Central memory CD8-positive, alpha-beta T cell (primary cell): ENCODE measurements around the gene CLSTN2.

Experiments
- ATAC-seq: fragments of 150-1000 bp; cut with Tn5 transposase; replicated peaks from 2 replicates; pipeline ENCODE4 v1.10.0; 2022; ENCODE audit warnings: mild to moderate bottlenecking, moderate FRiP score, moderate number of reproducible peaks; ENCODE audit not compliant: poor library complexity, severe bottlenecking; ENCODE audit errors: extremely low read depth
- DNase-seq, 2 donors: peaks; one replicate each; pipeline ENCODE4 v3.0.0; 2021; ENCODE audit warnings: low spot score in 2 of 2
- H3K27ac Mint-ChIP-seq: one replicate; pipeline ENCODE4 v1.8.0; 2022; ENCODE audit warnings: low read depth, mild to moderate bottlenecking, moderate library complexity, mixed read lengths
- H3K27me3 Mint-ChIP-seq: one replicate; pipeline ENCODE4 v1.8.0; 2022; ENCODE audit warnings: mixed read lengths
- H3K36me3 Mint-ChIP-seq: one replicate; pipeline ENCODE4 v1.8.0; 2022; ENCODE audit warnings: mild to moderate bottlenecking, moderate library complexity, mixed read lengths; ENCODE audit not compliant: insufficient read depth
- H3K4me1 Mint-ChIP-seq: one replicate; pipeline ENCODE4 v1.8.0; 2022; ENCODE audit warnings: mixed read lengths
- H3K4me3 Mint-ChIP-seq: one replicate; pipeline ENCODE4 v1.8.0; 2022; ENCODE audit warnings: mild to moderate bottlenecking, moderate library complexity, mixed read lengths
- H3K9me3 Mint-ChIP-seq: one replicate; pipeline ENCODE4 v1.8.0; 2022; ENCODE audit warnings: mixed read lengths

Gene CLSTN2

DNA sequence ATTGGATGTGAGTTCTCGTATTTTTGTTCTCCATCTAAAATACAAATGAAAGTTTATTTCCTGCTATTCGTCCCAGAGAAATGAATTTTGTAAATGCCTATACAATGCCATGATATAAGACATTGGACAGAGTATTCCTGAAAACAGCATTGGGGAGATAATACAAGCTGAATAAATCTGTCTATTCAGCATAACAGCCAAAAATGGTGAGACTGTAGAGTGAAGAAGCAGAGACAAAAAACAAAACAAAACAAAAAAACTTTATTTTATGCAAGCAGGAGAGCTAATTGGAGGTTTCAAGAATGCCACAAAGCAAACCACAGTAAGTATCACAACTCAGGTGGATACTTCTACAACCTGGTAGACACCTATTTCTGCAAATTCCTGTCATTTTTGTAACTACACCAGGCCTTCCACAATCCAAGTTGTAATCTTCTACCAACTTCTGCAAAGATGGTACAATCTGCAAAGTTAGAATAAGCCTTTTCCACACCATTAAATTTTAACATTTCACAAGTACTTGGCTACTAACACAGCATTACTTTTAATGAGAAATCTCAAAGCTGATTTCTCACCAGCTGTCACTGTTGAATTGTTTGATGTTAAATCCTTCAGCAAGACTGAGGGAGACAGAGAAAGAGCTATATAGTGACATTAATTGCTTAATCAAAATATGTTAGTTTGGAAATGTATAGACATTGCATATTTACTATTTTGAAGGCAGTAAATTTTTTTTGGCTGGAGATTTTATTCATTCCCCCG is 163.1 kb downstream of the CLSTN2 start:
- Mint-ChIP-seq H3K27me3 (no peaks in the 10 kb centered on the region), H3K36me3 (no peaks in the 10 kb centered on the region), H3K27ac (no peak overlapping the region), H3K9me3 (no peaks in the 10 kb centered on the region), H3K4me3 (no peak overlapping the region), H3K4me1 (no peaks in the 10 kb centered on the region)
- ATAC-seq (no peak), DNase-seq (no peak)

DNA sequence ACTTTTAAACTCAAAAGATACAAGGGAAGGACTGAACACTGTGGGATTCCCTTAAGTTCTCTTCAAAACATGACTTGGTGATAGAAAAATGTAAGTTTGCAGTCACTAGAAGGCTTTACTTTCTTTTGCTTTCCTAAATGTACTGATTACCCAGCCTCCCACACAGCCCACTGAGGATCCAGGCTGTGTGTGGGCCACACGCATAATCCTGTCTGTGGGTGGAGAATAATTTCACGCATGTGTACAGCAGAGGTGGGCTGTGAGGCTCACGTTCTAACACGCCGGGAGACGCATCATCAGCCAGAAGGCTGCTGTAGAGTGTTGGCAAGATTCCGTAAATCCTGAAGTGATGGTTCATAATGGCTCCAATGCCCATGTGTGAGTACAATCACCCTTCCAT is 165.5 kb downstream of the CLSTN2 start:
- no peak for ATAC-seq
- no peak for DNase-seq
- H3K4me3 Mint-ChIP-seq: no peak overlapping the region

DNA sequence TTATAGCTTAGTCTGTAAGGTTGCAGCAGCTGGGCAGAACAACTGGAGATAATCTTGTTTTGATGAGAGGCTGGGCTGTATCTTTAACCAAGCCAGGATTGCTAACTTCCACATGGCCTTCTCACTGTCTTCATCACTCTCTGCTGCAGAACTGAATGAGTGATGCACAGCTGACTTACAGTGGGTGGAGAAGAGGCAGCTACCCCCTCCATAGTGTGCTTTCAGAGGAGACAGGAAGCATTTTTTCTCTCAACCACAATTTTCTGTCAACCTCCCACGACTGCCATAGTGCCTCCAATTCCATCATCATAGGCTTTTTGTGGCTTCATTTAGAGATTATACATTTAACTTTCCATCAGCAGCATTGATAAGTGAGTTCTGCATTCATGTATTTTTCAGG is 168.2 kb downstream of the CLSTN2 start:
- ATAC-seq (no peak), DNase-seq (no peak)
- Mint-ChIP-seq H3K4me3 (no peak overlapping the region), H3K4me1 (no peaks in the 10 kb centered on the region), H3K36me3 (no peaks in the 10 kb centered on the region), H3K9me3 (no peaks in the 10 kb centered on the region), H3K27me3 (peaks cover 13% of the 10 kb centered on the region), H3K27ac (no peak overlapping the region)

More for the DNA sequence above, 165.5 kb downstream of the CLSTN2 start:
- H3K27ac Mint-ChIP-seq: no peak overlapping the region
- H3K9me3 Mint-ChIP-seq: no peaks in the 10 kb centered on the region
- no peaks in the 10 kb centered on the region for H3K36me3 Mint-ChIP-seq
- H3K27me3 Mint-ChIP-seq: peaks cover 13% of the 10 kb centered on the region
- H3K4me1 Mint-ChIP-seq: no peaks in the 10 kb centered on the region

DNA sequence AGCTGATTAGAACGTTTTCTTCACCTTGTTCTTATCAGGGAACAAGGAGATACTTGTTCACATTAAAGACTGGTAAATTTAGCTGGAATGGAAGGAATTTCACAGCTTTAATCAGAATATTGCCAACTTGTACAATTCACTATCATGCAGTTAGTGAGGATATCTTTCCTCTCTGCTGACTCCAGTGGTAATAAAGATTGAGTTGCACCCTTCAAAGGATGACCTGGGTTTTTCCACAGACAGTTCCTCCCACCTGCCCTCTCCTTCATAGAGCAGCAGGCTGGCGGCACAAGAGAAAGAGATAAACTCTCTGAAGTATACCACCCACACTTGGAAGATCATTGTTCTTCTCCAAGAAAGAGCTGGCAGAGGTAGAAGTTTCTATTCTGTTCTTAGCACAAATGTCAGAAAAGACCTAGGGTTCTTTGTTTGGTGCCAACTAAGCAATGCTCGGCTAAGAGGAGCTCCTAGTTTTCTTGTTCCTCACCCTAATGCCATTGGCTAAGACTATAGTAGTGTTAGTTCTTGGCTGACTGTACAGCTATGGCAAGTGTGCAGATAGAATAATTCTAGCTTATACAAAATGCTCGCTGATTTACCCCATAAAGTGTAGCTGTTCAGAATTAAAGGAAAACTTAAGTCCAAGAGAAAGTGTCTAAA is 169.1 kb downstream of the CLSTN2 start:
- peaks cover 13% of the 10 kb centered on the region for H3K27me3 Mint-ChIP-seq
- no peaks in the 10 kb centered on the region for H3K36me3 Mint-ChIP-seq
- H3K4me3 Mint-ChIP-seq: no peak overlapping the region
- H3K27ac Mint-ChIP-seq: no peak overlapping the region
- DNase-seq (no peak), ATAC-seq (no peak)
- no peaks in the 10 kb centered on the region for H3K9me3 Mint-ChIP-seq
- no peaks in the 10 kb centered on the region for H3K4me1 Mint-ChIP-seq

DNA sequence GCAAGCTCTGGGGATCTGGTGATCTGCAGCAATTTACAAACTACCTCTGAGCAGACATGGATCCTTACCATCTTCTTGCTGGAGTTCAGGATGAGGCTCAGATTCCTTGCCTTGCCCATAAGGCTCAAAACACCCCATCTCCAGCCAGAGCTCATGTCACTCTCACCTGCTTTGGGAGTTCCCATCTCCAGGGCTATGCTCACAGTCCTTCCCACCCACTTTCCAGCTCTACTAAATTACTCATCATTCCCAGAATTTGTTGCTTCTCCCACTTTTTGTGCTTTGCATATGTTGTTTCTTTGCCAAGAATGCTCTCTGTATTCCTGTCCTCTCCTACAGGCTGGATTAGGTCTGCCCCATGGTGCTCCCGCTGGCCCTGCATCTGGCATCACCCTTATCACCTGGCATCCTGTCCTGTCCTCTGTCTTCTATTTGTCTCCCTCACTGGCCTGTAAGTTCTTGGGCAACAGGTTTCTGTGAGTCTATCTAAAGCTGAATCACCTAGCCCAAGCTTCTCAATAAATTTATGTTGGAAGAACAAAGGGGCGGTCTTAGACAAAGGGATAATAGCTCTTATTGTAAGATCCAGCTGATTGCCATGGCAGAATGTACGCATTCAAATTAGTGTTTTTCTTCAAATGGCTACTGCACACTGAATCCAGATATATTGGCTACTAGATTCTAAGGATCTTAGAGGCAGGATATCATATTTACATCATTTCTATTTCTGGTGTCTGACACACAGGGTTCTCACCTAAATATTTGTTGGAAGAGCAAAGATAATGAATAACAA is 179.2 kb downstream of the CLSTN2 start:
- ATAC-seq (no peak), DNase-seq (no peak)
- H3K4me3 Mint-ChIP-seq: no peak overlapping the region
- no peaks in the 10 kb centered on the region for H3K4me1 Mint-ChIP-seq
- no peaks in the 10 kb centered on the region for H3K9me3 Mint-ChIP-seq
- no peak overlapping the region for H3K27ac Mint-ChIP-seq
- no peaks in the 10 kb centered on the region for H3K36me3 Mint-ChIP-seq
- H3K27me3 Mint-ChIP-seq: peaks cover 8% of the 10 kb centered on the region

DNA sequence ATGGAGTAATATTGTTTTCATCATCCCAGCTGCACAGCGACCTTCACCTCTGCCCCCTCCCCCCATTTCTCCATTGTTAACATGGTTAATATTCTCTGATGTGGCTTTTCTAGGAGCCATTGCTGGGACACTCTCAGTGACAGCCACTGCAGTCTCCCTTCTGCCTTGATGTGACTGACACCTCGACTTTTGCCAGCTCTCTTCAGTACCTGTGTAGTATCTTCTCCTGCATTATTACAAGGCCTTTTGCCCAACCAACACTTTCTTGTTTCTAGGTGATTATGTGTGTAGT is 179.8 kb downstream of the CLSTN2 start:
- DNase-seq: no peak
- ATAC-seq: no peak
- no peak overlapping the region for H3K4me3 Mint-ChIP-seq
- no peaks in the 10 kb centered on the region for H3K36me3 Mint-ChIP-seq
- H3K27ac Mint-ChIP-seq: no peak overlapping the region
- H3K4me1 Mint-ChIP-seq: no peaks in the 10 kb centered on the region
- H3K9me3 Mint-ChIP-seq: no peaks in the 10 kb centered on the region
- peaks cover 8% of the 10 kb centered on the region for H3K27me3 Mint-ChIP-seq

DNA sequence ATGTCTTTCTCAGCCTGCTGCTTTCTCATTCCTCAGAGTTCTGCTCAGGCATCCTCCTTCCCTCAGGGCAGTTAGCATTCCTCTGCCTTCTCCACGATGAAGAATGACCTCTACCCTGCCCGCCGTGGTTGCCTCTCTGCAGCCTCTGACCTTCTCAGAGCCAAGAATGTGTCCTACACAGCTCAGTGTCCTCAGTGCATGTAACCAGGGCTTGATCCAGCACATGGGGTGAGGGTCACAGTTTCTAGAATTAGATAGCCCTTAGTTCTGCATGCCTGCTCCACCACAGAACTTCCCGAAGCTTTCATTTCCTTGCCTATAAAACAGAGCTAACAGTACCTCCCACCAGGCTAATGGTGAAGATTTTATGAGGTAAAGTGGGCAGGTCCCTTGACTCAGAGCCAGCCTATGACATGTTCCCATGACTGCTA is 182.1 kb downstream of the CLSTN2 start:
- H3K27me3 Mint-ChIP-seq: no peaks in the 10 kb centered on the region
- DNase-seq (no peak), ATAC-seq (no peak)
- H3K4me3 Mint-ChIP-seq: no peak overlapping the region
- no peaks in the 10 kb centered on the region for H3K9me3 Mint-ChIP-seq
- no peaks in the 10 kb centered on the region for H3K4me1 Mint-ChIP-seq
- no peaks in the 10 kb centered on the region for H3K36me3 Mint-ChIP-seq
- no peak overlapping the region for H3K27ac Mint-ChIP-seq

DNA sequence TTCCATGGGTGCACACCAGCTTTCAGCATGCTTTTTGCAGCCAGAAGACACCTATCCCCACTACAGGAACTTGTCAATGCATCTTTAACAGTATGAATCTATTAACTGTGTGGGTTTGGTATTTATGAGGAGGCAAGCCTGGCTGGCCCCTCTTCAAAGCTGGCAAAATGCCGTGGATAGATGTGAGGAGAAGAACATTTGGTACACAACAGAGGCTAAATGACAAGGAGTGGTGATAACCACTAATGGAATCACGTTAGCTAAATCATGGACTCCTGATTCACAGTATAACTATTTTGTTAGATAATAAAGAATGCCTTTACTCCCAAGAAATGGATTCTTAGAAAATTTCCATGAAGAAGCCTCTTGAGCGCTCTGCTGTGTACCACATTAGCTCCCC is 187.2 kb downstream of the CLSTN2 start:
- Mint-ChIP-seq H3K27me3 (no peaks in the 10 kb centered on the region), H3K9me3 (no peaks in the 10 kb centered on the region), H3K27ac (no peak overlapping the region), H3K4me3 (no peak overlapping the region), H3K36me3 (no peaks in the 10 kb centered on the region), H3K4me1 (no peaks in the 10 kb centered on the region)
- ATAC-seq (no peak), DNase-seq (no peak)

DNA sequence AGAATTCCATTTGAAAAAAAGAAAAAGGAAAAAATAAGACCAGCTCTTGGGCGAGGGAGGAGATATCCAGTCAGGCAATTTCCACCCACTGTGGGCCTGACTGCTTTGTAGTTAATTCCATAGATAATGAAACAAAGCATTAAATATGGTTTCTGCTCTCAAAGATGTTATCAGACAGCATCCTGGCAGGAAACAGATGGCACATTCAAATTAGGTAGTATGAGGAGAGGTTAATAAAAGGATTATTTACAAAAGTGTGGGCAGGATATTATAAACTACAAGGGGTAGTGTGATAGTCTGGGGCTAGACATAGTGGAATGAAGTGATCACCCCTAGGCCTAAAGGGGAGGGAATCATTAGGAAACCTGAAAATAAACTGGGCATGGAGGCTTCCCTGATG is 193.2 kb downstream of the CLSTN2 start:
- Mint-ChIP-seq H3K4me3 (no peak overlapping the region), H3K4me1 (no peaks in the 10 kb centered on the region), H3K9me3 (no peaks in the 10 kb centered on the region), H3K27ac (no peak overlapping the region), H3K27me3 (no peaks in the 10 kb centered on the region), H3K36me3 (no peaks in the 10 kb centered on the region)
- ATAC-seq (no peak), DNase-seq (no peak)

DNA sequence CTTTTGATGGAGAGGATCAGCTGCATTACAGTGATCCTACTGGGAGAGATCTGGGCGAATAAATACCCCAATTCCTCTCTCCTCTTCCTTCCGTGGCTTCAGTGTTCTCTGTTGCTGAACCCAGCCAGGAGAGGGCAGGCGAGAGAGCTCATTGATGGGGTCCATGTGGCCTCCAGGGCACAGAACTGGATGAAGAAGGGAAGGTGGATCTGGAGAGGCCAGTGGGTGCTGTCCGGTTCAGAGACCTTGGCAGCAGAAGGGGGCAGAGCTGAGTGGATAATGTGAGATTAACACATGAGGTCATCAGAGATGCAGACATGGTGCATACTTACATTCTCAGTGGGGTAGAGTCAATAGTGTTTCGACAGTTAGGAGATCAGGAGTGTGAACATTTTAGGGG is 193.6 kb downstream of the CLSTN2 start:
- H3K27me3 Mint-ChIP-seq: no peaks in the 10 kb centered on the region
- H3K4me3 Mint-ChIP-seq: no peak overlapping the region
- DNase-seq (no peak), ATAC-seq (no peak)
- no peak overlapping the region for H3K27ac Mint-ChIP-seq
- H3K36me3 Mint-ChIP-seq: no peaks in the 10 kb centered on the region
- no peaks in the 10 kb centered on the region for H3K4me1 Mint-ChIP-seq
- no peaks in the 10 kb centered on the region for H3K9me3 Mint-ChIP-seq

DNA sequence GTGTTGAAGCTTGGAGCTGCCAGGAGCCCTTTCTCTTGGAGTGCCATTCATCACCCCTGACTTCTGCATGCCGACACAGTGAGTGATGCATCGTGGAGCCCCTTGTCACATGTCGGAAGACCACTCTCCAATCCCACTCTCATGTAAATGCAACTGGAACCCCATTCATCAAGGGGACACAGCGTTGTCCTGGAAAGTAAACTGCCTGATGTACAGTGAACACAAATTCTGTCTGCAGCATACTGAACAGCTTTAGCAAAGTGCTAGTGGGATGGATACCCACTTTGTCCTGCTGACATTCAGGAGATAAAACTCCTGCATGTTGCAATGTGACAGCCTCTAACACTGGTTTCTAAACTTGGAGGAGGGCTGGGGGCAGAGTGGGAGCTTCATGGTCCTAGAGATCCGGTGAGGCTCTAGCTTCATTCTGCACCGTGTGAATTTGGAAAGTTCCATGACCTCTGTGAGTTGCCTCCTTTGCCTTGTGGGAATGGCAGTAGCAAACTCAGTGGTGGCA is 194.8 kb downstream of the CLSTN2 start:
- Mint-ChIP-seq H3K9me3 (no peaks in the 10 kb centered on the region), H3K36me3 (no peaks in the 10 kb centered on the region), H3K4me1 (no peaks in the 10 kb centered on the region), H3K27me3 (no peaks in the 10 kb centered on the region), H3K4me3 (no peak overlapping the region), H3K27ac (no peak overlapping the region)
- DNase-seq (no peak), ATAC-seq (no peak)

DNA sequence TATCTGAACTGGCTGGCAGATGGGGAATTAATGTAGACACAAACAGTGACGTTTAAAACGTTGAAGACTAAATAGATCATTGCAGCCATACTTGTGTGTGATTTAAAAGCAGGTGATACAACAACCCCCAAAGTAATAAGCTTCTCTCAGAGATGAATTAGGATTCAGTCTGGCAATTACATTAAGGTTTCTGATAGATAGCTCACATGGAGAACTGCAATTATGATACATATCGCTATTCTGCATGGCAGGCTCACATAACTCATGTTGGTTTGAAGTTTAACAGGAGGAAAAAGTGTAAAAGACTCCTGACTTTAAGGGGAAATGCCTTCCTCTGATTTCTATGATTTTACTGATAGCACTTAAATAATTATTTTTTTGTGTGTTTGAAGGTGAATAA is 196.9 kb downstream of the CLSTN2 start:
- no peak for DNase-seq
- Mint-ChIP-seq H3K4me1 (no peaks in the 10 kb centered on the region), H3K4me3 (no peak overlapping the region), H3K27me3 (peaks cover 8% of the 10 kb centered on the region), H3K27ac (no peak overlapping the region), H3K36me3 (no peaks in the 10 kb centered on the region), H3K9me3 (no peaks in the 10 kb centered on the region)
- no peak for ATAC-seq
